GM23338 (cell line): ENCODE data around the gene NDEL1. TPM values are rescaled to one million over a fixed set of nuclear protein-coding genes. Genes with fewer than 3 reads are reported as not detected.

ENCODE experiments used
- ATAC-seq: fragments of 200-7000 bp; cut with Tn5 transposase; 3 replicates; pipeline ENCODE4 v1.9.1; 2020
- DNase-seq: peaks from one replicate; pipeline ENCODE4 v3.0.0-alpha.2; 2015; ENCODE audit warnings: low spot score
- H2AFZ ChIP-seq: fragments of 200-600 bp; sonication (generic); 2 replicates; pipeline ENCODE4 v1.8.0; 2016; ENCODE audit warnings: antibody characterized with exemption, mild to moderate bottlenecking, moderate library complexity
- H3F3A ChIP-seq: fragments of 200-600 bp; sonication (generic); replicated peaks from 2 replicates; pipeline ENCODE4 v1.8.0; 2017; ENCODE audit warnings: antibody characterized with exemption, mixed run types, low read depth
- H3K27ac ChIP-seq: fragments of 200-600 bp; sonication (generic); 2 replicates; pipeline ENCODE4 v1.6.1; 2016; ENCODE audit warnings: low read depth
- H3K27me3 ChIP-seq: fragments of 200-600 bp; sonication (generic); 2 replicates; pipeline ENCODE4 v1.8.0; 2016; ENCODE audit warnings: mild to moderate bottlenecking, mixed run types, moderate library complexity; ENCODE audit not compliant: insufficient read depth
- H3K36me3 ChIP-seq: fragments of 200-600 bp; sonication (generic); 2 replicates; pipeline ENCODE4 v1.8.0; 2016; ENCODE audit warnings: mild to moderate bottlenecking; ENCODE audit not compliant: insufficient read depth
- H3K4me1 ChIP-seq: fragments of 200-600 bp; sonication (generic); 2 replicates; pipeline ENCODE4 v1.8.0; 2016; ENCODE audit warnings: mild to moderate bottlenecking, moderate library complexity; ENCODE audit not compliant: insufficient read depth
- H3K4me2 ChIP-seq: fragments of 200-600 bp; sonication (generic); 2 replicates; pipeline ENCODE4 v1.7.1; 2017; ENCODE audit warnings: mixed run types
- H3K4me3 ChIP-seq: fragments of 200-600 bp; sonication (generic); 2 replicates; pipeline ENCODE4 v1.6.1; 2016; ENCODE audit warnings: mixed run types
- H3K79me2 ChIP-seq: fragments of 200-600 bp; sonication (generic); replicated peaks from 2 replicates; pipeline ENCODE4 v1.8.0; 2017; ENCODE audit warnings: mild to moderate bottlenecking; ENCODE audit not compliant: insufficient read depth
- H3K9me2 ChIP-seq: fragments of 200-600 bp; sonication (generic); 2 replicates; pipeline ENCODE4 v1.8.0; 2017; ENCODE audit not compliant: insufficient read depth
- H4K20me1 ChIP-seq: fragments of 200-600 bp; sonication (generic); replicated peaks from 2 replicates; pipeline ENCODE4 v1.8.0; 2017; ENCODE audit warnings: mild to moderate bottlenecking; ENCODE audit not compliant: insufficient read depth
- H3K27ac Mint-ChIP-seq: 2 replicates; pipeline ENCODE4 v1.8.0; 2020; ENCODE audit warnings: inconsistent platforms, mild to moderate bottlenecking, moderate library complexity, mixed read lengths
- H3K27me3 Mint-ChIP-seq: 3 replicates; pipeline ENCODE4 v1.8.0; 2022; ENCODE audit warnings: low read depth, mild to moderate bottlenecking, moderate library complexity, mixed read lengths, inconsistent platforms; ENCODE audit not compliant: insufficient read depth, poor library complexity
- H3K36me3 Mint-ChIP-seq: 3 replicates; pipeline ENCODE4 v1.8.0; 2021; ENCODE audit warnings: low read depth, mild to moderate bottlenecking, inconsistent platforms, moderate library complexity, mixed read lengths
- H3K4me1 Mint-ChIP-seq: 3 replicates; pipeline ENCODE4 v1.8.0; 2020; ENCODE audit warnings: mild to moderate bottlenecking, inconsistent platforms, mixed read lengths
- H3K4me3 Mint-ChIP-seq: 3 replicates; pipeline ENCODE4 v1.8.0; 2021; ENCODE audit warnings: moderate library complexity, mild to moderate bottlenecking, inconsistent platforms, mixed read lengths
- H3K9me3 Mint-ChIP-seq: 3 replicates; pipeline ENCODE4 v1.8.0; 2020; ENCODE audit warnings: moderate library complexity, mild to moderate bottlenecking, inconsistent platforms, mixed read lengths
- EZH2 ChIP-seq: fragments of 200-600 bp; sonication (generic); IDR thresholded peaks from one replicate; pipeline ENCODE4 v1.8.0; 2017; ENCODE audit warnings: antibody characterized with exemption, mild to moderate bottlenecking, low read depth; ENCODE audit not compliant: unreplicated experiment
- EZH2phosphoT487 ChIP-seq: fragments of 200-600 bp; sonication (generic); IDR thresholded peaks from one replicate; pipeline ENCODE4 v1.8.1; 2018; ENCODE audit warnings: antibody characterized with exemption; ENCODE audit not compliant: unreplicated experiment
- JUNB ChIP-seq: IDR thresholded peaks from one replicate; pipeline ENCODE4 v1.6.1; 2016; ENCODE audit warnings: antibody characterized with exemption; ENCODE audit not compliant: unreplicated experiment
- NANOG ChIP-seq: IDR thresholded peaks from 2 replicates; pipeline ENCODE4 v1.6.1; 2016; ENCODE audit warnings: antibody characterized with exemption, borderline replicate concordance
- POLR2AphosphoS5 ChIP-seq: IDR thresholded peaks from 2 replicates; pipeline ENCODE4 v1.6.1; 2016; ENCODE audit warnings: antibody characterized with exemption, low read depth
- REST ChIP-seq: IDR thresholded peaks from one replicate; pipeline ENCODE4 v1.6.1; 2018; ENCODE audit warnings: antibody characterized with exemption; ENCODE audit not compliant: unreplicated experiment
- STAT1 ChIP-seq: IDR thresholded peaks from one replicate; pipeline ENCODE4 v1.6.1; 2016; ENCODE audit warnings: antibody characterized with exemption; ENCODE audit not compliant: unreplicated experiment
- ZNF114 ChIP-seq: fragments of 250-450 bp; sonication (Bioruptor Pico); IDR thresholded peaks from 2 replicates; pipeline ENCODE4 v1.5.0; 2020; ENCODE audit warnings: mild to moderate bottlenecking, moderate library complexity
- ZNF331 ChIP-seq: fragments of 250-450 bp; sonication (Bioruptor Pico); IDR thresholded peaks from 2 replicates; pipeline ENCODE4 v1.5.0; 2020; ENCODE audit warnings: low read depth, mild to moderate bottlenecking, moderate library complexity
- ZNF462 ChIP-seq: fragments of 250-450 bp; sonication (Bioruptor Pico); IDR thresholded peaks from 2 replicates; pipeline ENCODE4 v1.5.0; 2020; ENCODE audit warnings: mild to moderate bottlenecking, moderate library complexity
- polyA plus RNA-seq: library from polyadenylated mRNA; unstranded; fragments of >200 nt; fragmentation: Nextera tagmentation; extraction: Ambion mirVana; gene quantifications from 2 replicates; pipeline ENCODE4 v1.2.1, GENCODE V29; 2016
- total RNA-seq: library from RNA; depleted of rRNA; stranded (reverse); fragments of >200 nt; shearing (Covaris generic); gene quantifications from 2 replicates; pipeline ENCODE4 v1.2.3, GENCODE V29; 2014

NDEL1 gene
- total and polyA plus RNA-seq, 2 experiments from 2014 or later = 21.2 to 26.0 TPM

GRCh38 chr17:8479431-8479947 lies 43.8 kb downstream of the NDEL1 start (continued):
- no peak for TF ChIP-seq REST
- no peak for TF ChIP-seq EZH2
- no peak for TF ChIP-seq ZNF114 (CRISPR knock-in tag)

- no peak for DNase-seq
- no peak overlapping the region; the same call in 1 of the 2 replicates for H3K27ac Mint-ChIP-seq
- Histone ChIP-seq H3K4me2 (no peak overlapping the region), H3K4me1 (no peaks in the 10 kb centered on the region), H3K27ac (no peak overlapping the region), H3K4me3 (no peak overlapping the region), H3K27me3 (no peaks in the 10 kb centered on the region), H3K9me2 (no peaks in the 10 kb centered on the region), H3K79me2 (no peaks in the 10 kb centered on the region), H3F3A (peaks cover 12% of the 10 kb centered on the region; the same call in 1 of the 2 replicates), H4K20me1 (peaks cover 21% of the 10 kb centered on the region), H2AFZ (no peak overlapping the region), H3K36me3 (peaks cover 70% of the 10 kb centered on the region)
- H3K36me3 Mint-ChIP-seq = peaks cover 97% of the 10 kb centered on the region
- peaks cover 8% of the 10 kb centered on the region for H3K27me3 Mint-ChIP-seq
- no peaks in the 10 kb centered on the region for H3K4me1 Mint-ChIP-seq
- no peak for ATAC-seq
- no peaks in the 10 kb centered on the region for H3K9me3 Mint-ChIP-seq
- H3K4me3 Mint-ChIP-seq = no peak overlapping the region
- TF ChIP-seq NANOG (no peak), EZH2phosphoT487 (no peak), ZNF114 (CRISPR knock-in tag) (no peak), EZH2 (no peak), ZNF462 (CRISPR knock-in tag) (no peak), JUNB (no peak), POLR2AphosphoS5 (no peak), STAT1 (no peak), ZNF331 (CRISPR knock-in tag) (no peak)
Measured at GRCh38 chr17:8480011-8480976, 44.6 kb downstream of the NDEL1 start.
